SH-SY5Y (cell line): ENCODE data around the gene ARHGAP18.

Experiments
- GATA2 ChIP-seq: IDR thresholded peaks from 2 replicates; pipeline ENCODE4 v1.6.1; 2011; ENCODE audit warnings: mild to moderate bottlenecking, low read depth, low read length
- GATA3 ChIP-seq: IDR thresholded peaks from 2 replicates; pipeline ENCODE4 v1.6.1; 2011; ENCODE audit warnings: low read depth, mild to moderate bottlenecking, low read length, moderate library complexity

- no peak for TF ChIP-seq GATA2
- TF ChIP-seq GATA3, result no peak
These were observed 134.4 kb downstream of the ARHGAP18 start for GRCh38 chr6:129575378-129576118.
